ENCODE results near the gene LGALS14.
"Not testable (repeated sequence)": the region's sequence is repeated elsewhere in the genome, so short reads cannot be mapped to it uniquely, and the experiment has no call there.

Gene LGALS14

DNA sequence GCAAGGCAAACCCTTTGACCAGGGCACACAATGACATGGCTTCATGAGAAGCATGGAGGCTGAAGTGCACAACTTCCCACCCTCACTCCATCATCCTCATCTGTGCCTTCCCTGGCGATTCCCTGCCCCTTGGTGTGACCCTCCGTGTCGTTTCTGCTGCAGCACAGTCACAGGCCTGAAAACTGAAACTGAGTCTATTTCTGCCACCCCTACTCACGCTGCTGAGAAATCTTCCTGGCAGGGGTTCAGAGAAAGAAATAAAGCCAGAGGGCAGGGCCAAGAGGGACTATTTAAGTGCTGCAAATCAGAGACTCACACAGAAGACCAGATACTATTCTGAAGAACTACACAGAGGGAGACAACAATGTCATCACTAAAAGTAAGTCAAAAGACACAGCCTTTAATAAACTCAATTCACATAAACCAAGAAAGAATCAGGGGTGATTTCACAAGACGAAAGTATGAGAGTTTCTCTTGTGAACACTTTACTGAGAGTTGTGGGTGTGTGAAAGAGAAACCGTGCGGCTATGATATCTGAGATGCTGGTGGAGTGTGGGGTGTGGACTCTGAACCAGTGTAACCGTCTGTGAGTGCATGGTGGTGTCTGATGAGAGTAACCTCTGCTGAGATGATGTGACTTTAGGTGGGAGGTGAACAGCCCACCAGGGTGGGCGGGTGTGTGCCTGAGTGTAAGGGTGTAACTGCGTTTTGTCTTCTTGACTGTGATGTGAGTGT, 25.1 kb upstream of the LGALS14 start:
- H3K36me3 ChIP-seq (ENCODE audit: insufficient read depth, low read length) = no peaks in the 10 kb centered on the region
- peaks cover 11% of the 10 kb centered on the region for H3K27me3 ChIP-seq (ENCODE audit: insufficient read depth, low read length)
- H3K9me3 ChIP-seq (ENCODE audit: low read length) = no peaks in the 10 kb centered on the region
- H2AFZ ChIP-seq (ENCODE audit: low read depth, low read length) = no peak overlapping the region
- no peak overlapping the region for H3K4me3 ChIP-seq (ENCODE audit: low read length)
- H3K4me1 ChIP-seq (ENCODE audit: insufficient read depth, low read length) = no peaks in the 10 kb centered on the region

DNA sequence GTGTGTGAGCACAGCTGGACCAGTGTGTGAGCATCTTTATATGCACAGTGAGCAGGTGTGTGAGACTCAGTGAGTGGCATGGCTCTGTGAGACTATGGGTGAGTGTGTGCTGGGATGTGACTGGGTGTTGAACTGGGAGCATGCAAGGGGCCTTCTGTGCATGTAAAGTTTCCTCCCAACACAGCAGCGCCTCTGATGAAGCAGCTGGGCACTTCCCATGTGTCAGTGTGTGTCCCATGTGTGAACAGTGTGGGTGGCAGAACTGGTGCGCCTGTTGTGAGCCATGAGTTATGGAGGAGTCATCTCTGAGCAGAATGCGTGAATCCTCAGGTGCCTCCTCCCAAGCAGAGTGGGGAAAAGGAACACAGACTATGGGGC, 24.5 kb upstream of the LGALS14 start:
- Histone ChIP-seq H3K36me3 (ENCODE audit: insufficient read depth, low read length) (no peaks in the 10 kb centered on the region), H3K4me3 (ENCODE audit: low read length) (no peak overlapping the region), H3K27me3 (ENCODE audit: insufficient read depth, low read length) (peaks cover 13% of the 10 kb centered on the region), H3K9me3 (ENCODE audit: low read length) (no peaks in the 10 kb centered on the region), H2AFZ (ENCODE audit: low read depth, low read length) (no peak overlapping the region), H3K4me1 (ENCODE audit: insufficient read depth, low read length) (no peaks in the 10 kb centered on the region)

DNA sequence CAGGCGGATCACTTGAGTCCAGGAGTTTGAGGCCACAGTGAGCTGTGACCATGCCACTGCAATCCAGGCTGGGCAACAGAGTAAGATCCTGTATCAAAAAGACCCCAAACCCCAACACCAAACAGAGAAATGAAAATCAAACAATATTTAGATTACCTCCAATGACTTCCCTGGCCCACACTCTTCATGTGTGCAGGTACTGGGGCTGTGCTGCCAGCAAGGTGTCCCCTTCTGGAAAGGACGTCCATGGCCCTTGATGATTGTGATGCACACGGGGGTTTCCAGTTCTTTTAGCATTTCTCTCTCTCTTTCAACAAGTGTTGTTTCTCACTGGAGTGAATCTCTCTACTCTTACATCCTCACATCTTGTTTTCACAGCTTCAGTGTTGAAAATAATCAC, 23.7 kb upstream of the LGALS14 start:
- no peak overlapping the region for H3K4me3 ChIP-seq (ENCODE audit: low read length)
- H3K9me3 ChIP-seq (ENCODE audit: low read length) = no peaks in the 10 kb centered on the region
- no peak overlapping the region for H2AFZ ChIP-seq (ENCODE audit: low read depth, low read length)
- peaks cover 13% of the 10 kb centered on the region for H3K27me3 ChIP-seq (ENCODE audit: insufficient read depth, low read length)
- no peaks in the 10 kb centered on the region for H3K36me3 ChIP-seq (ENCODE audit: insufficient read depth, low read length)
- H3K4me1 ChIP-seq (ENCODE audit: insufficient read depth, low read length) = no peaks in the 10 kb centered on the region

DNA sequence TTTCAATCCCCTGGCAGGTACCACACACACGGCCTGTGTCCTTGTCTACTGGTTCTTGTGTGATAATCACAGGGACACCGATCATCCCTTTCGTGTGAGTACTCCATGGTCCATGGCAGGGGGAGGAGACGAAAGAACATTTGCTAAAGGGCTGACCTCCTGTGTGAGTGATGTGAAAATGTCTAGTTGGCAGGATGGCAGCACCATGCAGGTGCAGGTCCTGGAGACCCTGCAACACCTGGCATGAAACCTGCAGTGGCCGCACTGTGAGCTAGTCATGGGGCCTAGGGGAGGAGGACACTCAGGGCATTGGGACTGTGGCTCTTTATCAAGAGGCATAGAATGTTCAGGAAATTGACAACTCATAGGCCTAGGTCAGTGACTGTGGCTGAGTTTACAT, 22.9 kb upstream of the LGALS14 start:
- H3K36me3 ChIP-seq (ENCODE audit: insufficient read depth, low read length) = no peaks in the 10 kb centered on the region
- H3K27me3 ChIP-seq (ENCODE audit: insufficient read depth, low read length) = peaks cover 13% of the 10 kb centered on the region
- H3K4me3 ChIP-seq (ENCODE audit: low read length) = no peak overlapping the region
- H2AFZ ChIP-seq (ENCODE audit: low read depth, low read length) = no peak overlapping the region
- H3K4me1 ChIP-seq (ENCODE audit: insufficient read depth, low read length) = no peaks in the 10 kb centered on the region
- no peaks in the 10 kb centered on the region for H3K9me3 ChIP-seq (ENCODE audit: low read length)

DNA sequence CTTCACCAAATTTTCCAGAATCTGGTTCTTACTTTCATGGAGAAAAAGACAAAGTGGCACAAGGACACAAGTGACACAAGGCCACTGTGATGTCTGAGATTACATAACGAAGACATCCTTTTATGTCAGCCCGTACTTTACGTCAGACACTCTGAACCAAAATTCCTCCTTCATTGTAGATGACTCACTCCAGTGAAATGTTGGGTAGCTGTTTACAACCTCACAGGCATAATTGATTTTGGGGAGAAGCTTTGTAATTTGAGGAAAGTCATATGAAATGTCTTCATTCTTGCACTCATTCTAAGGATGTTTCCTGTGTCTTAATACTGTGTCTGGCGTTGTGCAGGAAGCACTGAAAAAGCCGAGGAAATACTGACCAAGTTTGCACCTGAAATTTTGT, 20.0 kb upstream of the LGALS14 start:
- H2AFZ ChIP-seq (ENCODE audit: low read depth, low read length) = no peak overlapping the region
- H3K4me1 ChIP-seq (ENCODE audit: insufficient read depth, low read length) = no peaks in the 10 kb centered on the region
- no peaks in the 10 kb centered on the region for H3K36me3 ChIP-seq (ENCODE audit: insufficient read depth, low read length)
- no peak overlapping the region for H3K4me3 ChIP-seq (ENCODE audit: low read length)
- H3K9me3 ChIP-seq (ENCODE audit: low read length) = no peaks in the 10 kb centered on the region
- H3K27me3 ChIP-seq (ENCODE audit: insufficient read depth, low read length) = peaks cover 11% of the 10 kb centered on the region

DNA sequence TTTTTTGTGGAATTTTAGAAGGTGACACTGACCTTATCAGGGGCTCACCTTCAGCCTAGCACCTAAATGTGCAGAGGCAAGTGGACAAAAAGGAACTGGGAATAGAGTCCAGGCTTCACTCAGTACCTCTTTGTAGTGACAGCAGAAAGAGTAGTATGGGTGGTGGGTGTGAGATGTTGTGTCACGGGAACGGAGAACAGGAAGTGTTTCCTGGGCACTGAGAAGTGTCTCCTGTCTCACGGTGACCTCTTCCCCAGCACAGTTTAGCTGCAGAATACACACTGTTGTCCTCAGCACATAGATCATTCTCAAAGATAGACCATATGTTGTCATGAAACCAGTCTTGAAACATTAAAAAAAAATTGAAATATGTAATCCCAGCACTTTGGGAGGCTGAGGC, 17.5 kb upstream of the LGALS14 start:
- Histone ChIP-seq H3K36me3 (ENCODE audit: insufficient read depth, low read length) (no peaks in the 10 kb centered on the region), H3K4me3 (ENCODE audit: low read length) (no peak overlapping the region), H3K4me1 (ENCODE audit: insufficient read depth, low read length) (no peaks in the 10 kb centered on the region), H3K27me3 (ENCODE audit: insufficient read depth, low read length) (peaks cover 8% of the 10 kb centered on the region), H3K9me3 (ENCODE audit: low read length) (peaks cover 2% of the 10 kb centered on the region), H2AFZ (ENCODE audit: low read depth, low read length) (no peak overlapping the region)

DNA sequence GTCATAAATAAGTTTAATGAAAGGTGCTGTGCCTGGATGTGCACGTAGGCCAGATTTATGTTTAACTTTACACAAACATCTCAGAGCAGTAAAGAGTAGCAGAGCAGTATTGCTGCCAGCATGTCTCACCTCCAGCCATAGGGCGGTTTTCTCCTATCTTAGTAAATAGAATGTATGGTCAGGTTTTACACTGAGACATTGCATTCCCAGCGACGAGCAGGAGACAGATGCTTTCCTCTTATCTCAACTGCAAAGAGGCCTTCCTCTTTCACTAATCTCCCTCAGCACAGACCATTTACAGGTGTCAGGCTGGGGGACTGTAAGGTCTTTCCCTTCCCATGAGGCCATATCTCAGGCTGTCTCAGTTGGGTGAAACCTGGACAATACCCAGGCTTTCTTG, 15.6 kb upstream of the LGALS14 start:
- H3K4me1 ChIP-seq (ENCODE audit: insufficient read depth, low read length); H3K9me3 ChIP-seq (ENCODE audit: low read length); H2AFZ ChIP-seq (ENCODE audit: low read depth, low read length): not testable (repeated sequence)

DNA sequence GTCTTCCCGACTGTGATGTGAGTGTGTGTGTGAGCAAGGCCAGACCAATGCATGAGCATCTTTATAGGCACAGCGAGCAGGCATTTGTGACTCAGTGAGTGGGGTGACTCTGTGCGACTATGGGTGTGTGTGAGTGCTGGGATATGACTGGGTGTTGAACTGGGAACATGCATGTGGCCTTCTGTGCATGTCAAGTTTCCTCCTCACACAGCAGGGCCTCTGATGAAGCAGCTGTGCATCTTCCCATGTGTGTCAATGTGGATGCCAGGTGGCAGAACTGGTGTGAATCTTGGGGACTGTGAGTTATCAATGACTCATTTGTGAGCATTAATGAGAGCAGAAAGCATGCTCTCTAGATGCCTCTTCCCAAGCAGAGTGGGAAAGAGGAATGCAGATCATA, 12.1 kb upstream of the LGALS14 start:
- no peaks in the 10 kb centered on the region for H3K4me1 ChIP-seq (ENCODE audit: insufficient read depth, low read length)
- no peaks in the 10 kb centered on the region for H3K36me3 ChIP-seq (ENCODE audit: insufficient read depth, low read length)
- H3K27me3 ChIP-seq (ENCODE audit: insufficient read depth, low read length) = no peaks in the 10 kb centered on the region
- H3K4me3 ChIP-seq (ENCODE audit: low read length) = no peak overlapping the region
- H2AFZ ChIP-seq (ENCODE audit: low read depth, low read length) = no peak overlapping the region
- H3K9me3 ChIP-seq (ENCODE audit: low read length) = peaks cover 2% of the 10 kb centered on the region

More for the DNA sequence above, 15.6 kb upstream of the LGALS14 start:
- not testable (repeated sequence) for H3K4me3 ChIP-seq (ENCODE audit: low read length); H3K27me3 ChIP-seq (ENCODE audit: insufficient read depth, low read length); H3K36me3 ChIP-seq (ENCODE audit: insufficient read depth, low read length)

DNA sequence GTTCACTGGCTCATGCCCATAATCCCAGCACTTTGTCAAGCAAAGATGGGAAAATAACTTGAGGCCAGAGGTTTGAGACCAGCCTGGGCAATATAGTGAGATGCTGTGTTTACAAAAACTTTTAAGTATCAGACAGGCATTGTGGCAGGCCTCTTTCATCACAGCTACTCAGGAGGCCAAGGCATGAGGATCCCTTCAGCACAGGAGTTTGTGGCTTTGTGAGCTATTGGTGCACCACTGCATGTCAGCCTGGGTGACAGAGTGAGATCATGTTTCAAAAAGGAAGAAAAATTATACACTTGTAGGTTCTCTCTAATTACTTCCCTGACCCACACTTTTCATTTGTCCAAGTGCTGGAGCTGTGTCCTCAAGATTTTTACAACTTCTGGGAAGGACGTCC, 11.5 kb upstream of the LGALS14 start:
- peaks cover 2% of the 10 kb centered on the region for H3K27me3 ChIP-seq (ENCODE audit: insufficient read depth, low read length)
- no peak overlapping the region for H2AFZ ChIP-seq (ENCODE audit: low read depth, low read length)
- H3K36me3 ChIP-seq (ENCODE audit: insufficient read depth, low read length) = no peaks in the 10 kb centered on the region
- H3K9me3 ChIP-seq (ENCODE audit: low read length) = peaks cover 2% of the 10 kb centered on the region
- no peak overlapping the region for H3K4me3 ChIP-seq (ENCODE audit: low read length)
- no peaks in the 10 kb centered on the region for H3K4me1 ChIP-seq (ENCODE audit: insufficient read depth, low read length)

DNA sequence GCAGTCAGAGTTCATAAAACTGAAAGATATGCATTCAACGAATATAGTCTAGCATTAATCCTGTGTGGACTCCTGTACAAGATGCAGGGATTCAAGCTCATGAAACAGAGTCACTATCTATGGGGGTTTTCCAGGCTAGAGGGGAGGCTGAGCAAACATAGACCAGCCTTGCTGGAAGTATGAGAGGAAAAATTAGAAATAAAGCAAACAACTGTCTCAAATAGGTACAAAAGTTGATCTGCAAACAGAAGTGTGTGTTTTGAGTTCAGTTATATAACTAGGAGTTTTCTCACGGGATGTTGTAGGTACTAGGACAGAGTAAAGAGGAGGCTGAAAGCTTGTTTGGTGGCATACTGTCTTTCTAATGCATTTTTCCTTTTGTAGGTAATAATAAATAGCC, 8.5 kb upstream of the LGALS14 start:
- peaks cover 2% of the 10 kb centered on the region for H3K27me3 ChIP-seq (ENCODE audit: insufficient read depth, low read length)
- no peaks in the 10 kb centered on the region for H3K4me1 ChIP-seq (ENCODE audit: insufficient read depth, low read length)
- no peak overlapping the region for H2AFZ ChIP-seq (ENCODE audit: low read depth, low read length)
- H3K4me3 ChIP-seq (ENCODE audit: low read length) = no peak overlapping the region
- H3K9me3 ChIP-seq (ENCODE audit: low read length) = no peaks in the 10 kb centered on the region
- no peaks in the 10 kb centered on the region for H3K36me3 ChIP-seq (ENCODE audit: insufficient read depth, low read length)

DNA sequence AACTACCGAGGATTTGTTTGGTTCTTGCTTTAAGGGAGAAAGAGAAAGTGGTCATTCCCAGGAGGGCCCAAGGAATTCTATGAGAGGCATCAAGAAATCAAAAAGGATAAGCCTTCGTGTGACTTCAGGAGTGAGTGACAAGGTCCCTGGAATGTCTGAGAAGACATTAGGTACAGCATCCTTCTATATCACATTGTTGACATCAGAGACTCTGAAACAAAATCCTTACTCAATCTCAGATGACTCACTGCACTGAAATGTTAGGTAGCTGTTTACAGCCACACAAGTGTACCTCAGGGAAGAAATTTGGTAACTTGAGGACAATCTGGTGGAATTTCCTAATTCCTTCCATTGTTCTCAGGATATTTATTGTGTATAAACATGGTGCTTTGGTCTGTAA, 7.9 kb upstream of the LGALS14 start:
- Histone ChIP-seq H3K9me3 (ENCODE audit: low read length) (no peaks in the 10 kb centered on the region), H3K4me1 (ENCODE audit: insufficient read depth, low read length) (no peaks in the 10 kb centered on the region), H3K4me3 (ENCODE audit: low read length) (no peak overlapping the region), H3K36me3 (ENCODE audit: insufficient read depth, low read length) (no peaks in the 10 kb centered on the region), H3K27me3 (ENCODE audit: insufficient read depth, low read length) (peaks cover 2% of the 10 kb centered on the region), H2AFZ (ENCODE audit: low read depth, low read length) (no peak overlapping the region)

DNA sequence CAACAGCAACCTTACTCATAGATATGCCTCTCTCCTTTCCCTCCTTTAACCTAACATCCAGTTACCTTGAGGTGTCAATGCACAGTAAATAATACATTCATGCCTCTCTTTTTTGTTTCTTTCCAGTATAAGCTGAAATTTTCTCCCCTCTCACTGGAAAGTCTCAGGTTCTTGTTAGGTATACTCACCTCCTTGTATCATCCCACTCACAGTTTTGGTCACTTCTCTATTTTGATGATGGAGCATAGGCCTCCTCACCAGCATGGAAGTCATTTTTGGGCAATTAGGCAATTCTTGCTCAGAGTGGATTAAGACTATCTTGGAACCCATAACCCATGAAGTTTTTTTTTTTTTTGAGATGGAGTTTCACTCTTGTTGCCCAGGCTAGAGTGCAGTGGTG, 5.7 kb upstream of the LGALS14 start:
- H3K4me1 ChIP-seq (ENCODE audit: insufficient read depth, low read length) = no peaks in the 10 kb centered on the region
- H3K9me3 ChIP-seq (ENCODE audit: low read length) = no peaks in the 10 kb centered on the region
- no peak overlapping the region for H3K4me3 ChIP-seq (ENCODE audit: low read length)

DNA sequence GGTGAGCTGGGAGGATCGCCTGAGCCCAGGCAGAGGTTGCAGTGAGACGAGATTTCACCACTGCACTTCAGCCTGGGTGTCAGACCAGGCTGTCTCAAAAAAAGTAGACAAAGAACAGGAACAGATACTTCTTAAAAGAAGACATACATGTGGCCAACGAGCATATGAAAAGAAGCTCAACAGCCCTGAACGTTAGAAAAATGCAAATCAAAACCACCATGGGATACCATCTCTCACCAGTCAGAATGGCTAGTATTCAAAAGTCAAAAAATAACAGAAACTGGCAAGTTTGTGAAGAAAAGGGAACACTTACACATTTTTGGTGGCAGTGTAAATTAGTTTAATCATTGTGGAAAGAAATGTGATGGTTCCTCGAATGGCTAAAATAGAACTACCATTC, 3.0 kb upstream of the LGALS14 start:
- no peak overlapping the region for H3K4me3 ChIP-seq (ENCODE audit: low read length)
- no peaks in the 10 kb centered on the region for H3K36me3 ChIP-seq (ENCODE audit: insufficient read depth, low read length)
- H2AFZ ChIP-seq (ENCODE audit: low read depth, low read length) = no peak overlapping the region
- no peaks in the 10 kb centered on the region for H3K4me1 ChIP-seq (ENCODE audit: insufficient read depth, low read length)
- peaks cover 10% of the 10 kb centered on the region for H3K27me3 ChIP-seq (ENCODE audit: insufficient read depth, low read length)
- H3K9me3 ChIP-seq (ENCODE audit: low read length) = no peaks in the 10 kb centered on the region

More for the DNA sequence above, 5.7 kb upstream of the LGALS14 start:
- Histone ChIP-seq H2AFZ (ENCODE audit: low read depth, low read length) (no peak overlapping the region), H3K36me3 (ENCODE audit: insufficient read depth, low read length) (no peaks in the 10 kb centered on the region), H3K27me3 (ENCODE audit: insufficient read depth, low read length) (peaks cover 2% of the 10 kb centered on the region)

DNA sequence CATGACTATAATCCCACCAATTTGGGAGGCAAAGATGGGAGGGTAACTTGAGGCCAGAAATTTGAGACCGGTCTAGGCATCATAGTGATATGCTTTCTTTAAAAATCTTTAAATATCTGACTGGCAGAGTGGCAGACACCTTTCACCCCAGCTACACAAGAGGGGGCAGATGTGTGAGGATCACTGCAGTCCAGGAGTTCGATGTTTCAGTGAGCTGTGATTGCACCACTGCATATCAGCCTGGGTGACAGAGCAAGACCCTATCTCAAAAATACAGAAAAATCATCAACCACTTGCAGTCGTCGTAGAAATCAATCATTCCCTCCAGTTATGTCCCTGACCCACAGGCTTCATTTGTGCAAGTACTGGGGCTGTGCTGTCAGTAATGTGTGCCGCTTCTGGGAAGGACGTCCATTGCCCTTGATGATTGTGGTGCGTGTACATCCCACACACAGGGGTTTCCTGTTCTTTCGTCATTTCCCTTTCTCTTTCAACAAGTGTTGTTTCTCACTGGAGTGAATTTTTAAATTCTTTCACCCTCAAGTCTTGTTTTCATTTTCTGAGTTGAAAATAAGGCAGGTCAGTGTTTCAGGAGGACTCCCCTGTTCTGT, 1.4 kb downstream of the LGALS14 start:
- Histone ChIP-seq H3K9me3 (ENCODE audit: low read length) (no peaks in the 10 kb centered on the region), H3K4me3 (ENCODE audit: low read length) (no peak overlapping the region), H3K27me3 (ENCODE audit: insufficient read depth, low read length) (peaks cover 24% of the 10 kb centered on the region), H3K4me1 (ENCODE audit: insufficient read depth, low read length) (no peaks in the 10 kb centered on the region), H3K36me3 (ENCODE audit: insufficient read depth, low read length) (no peaks in the 10 kb centered on the region), H2AFZ (ENCODE audit: low read depth, low read length) (no peak overlapping the region)
